ENCODE measurements around the gene HRH1.
A peak's percentile ranks its signal among the peaks of the same experiment; 100 is the strongest.
"Not testable (repeated sequence)": the region's sequence is repeated elsewhere in the genome, so short reads cannot be mapped to it uniquely, and the experiment has no call there.

The HRH1 gene

GRCh38 chr3:11239796-11240195, 85.5 kb downstream of the HRH1 start:
- DNase-seq (ENCODE audit: low spot score), result no peak

- no peak for DNase-seq (ENCODE audit: low spot score)
These were observed 86.2 kb downstream of the HRH1 start for GRCh38 chr3:11240496-11240895.

GRCh38 chr3:11244121-11244677, 89.9 kb downstream of the HRH1 start:
- no peak for DNase-seq (ENCODE audit: low spot score)

GRCh38 chr3:11245276-11245675, 91.0 kb downstream of the HRH1 start:
- DNase-seq (ENCODE audit: low spot score), result no peak

GRCh38 chr3:11245827-11246662, 91.8 kb downstream of the HRH1 start:
- no peak for DNase-seq (ENCODE audit: low spot score)

GRCh38 chr3:11246663-11246970, 92.3 kb downstream of the HRH1 start:
- DNase-seq (ENCODE audit: low spot score), result no peak

- DNase-seq (ENCODE audit: low spot score), result no peak
These were observed 93.1 kb downstream of the HRH1 start for GRCh38 chr3:11247362-11247761.

- DNase-seq (ENCODE audit: low spot score), result no peak
These were observed 94.3 kb downstream of the HRH1 start for GRCh38 chr3:11248596-11248995.

- DNase-seq (ENCODE audit: low spot score), result no peak
These were observed 96.9 kb downstream of the HRH1 start for GRCh38 chr3:11250902-11251806.

GRCh38 chr3:11251807-11252176, 97.5 kb downstream of the HRH1 start:
- no peak for DNase-seq (ENCODE audit: low spot score)

GRCh38 chr3:11254876-11255275, 100.6 kb downstream of the HRH1 start:
- DNase-seq (ENCODE audit: low spot score), result no peak

GRCh38 chr3:11255537-11255936, 101.2 kb downstream of the HRH1 start:
- DNase-seq (ENCODE audit: low spot score), result not testable (repeated sequence)

GRCh38 chr3:11258958-11259357, 104.7 kb downstream of the HRH1 start:
- DNase-seq (ENCODE audit: low spot score), result no peak

GRCh38 chr3:11260460-11260859, 106.2 kb downstream of the HRH1 start:
- DNase-seq (ENCODE audit: low spot score), result no peak

- DNase-seq (ENCODE audit: low spot score), result no peak
These were observed 114.7 kb downstream of the HRH1 start for GRCh38 chr3:11269007-11269406.

- peak; percentile 98 for DNase-seq (ENCODE audit: low spot score)
These were observed 118.0 kb downstream of the HRH1 start, which contains the start of gene ATG7 for GRCh38 chr3:11271986-11272904. ATG7 (plus strand) TSS chr3:11272397; CDS start chr3:11298696, 26,299 bp downstream.

GRCh38 chr3:11272906-11273574, 118.7 kb downstream of the HRH1 start:
- DNase-seq (ENCODE audit: low spot score), result no peak

GRCh38 chr3:11273891-11274291, 119.6 kb downstream of the HRH1 start:
- DNase-seq (ENCODE audit: low spot score), result no peak

- no peak for DNase-seq (ENCODE audit: low spot score)
These were observed 120.4 kb downstream of the HRH1 start for GRCh38 chr3:11274566-11275142.

GRCh38 chr3:11275926-11276325, 121.6 kb downstream of the HRH1 start:
- no peak for DNase-seq (ENCODE audit: low spot score)

GRCh38 chr3:11276901-11277300, 122.6 kb downstream of the HRH1 start:
- no peak for DNase-seq (ENCODE audit: low spot score)

Data from HuH-7 (cell line).